NCI-H1092 treated with DMSO at 0.1 percent for 48 hours (cell line): Measurements from ENCODE around the gene GGA3.
A peak's percentile ranks its signal among the peaks of the same experiment; 100 is the strongest.

ENCODE experiments used
- DNase-seq: peaks from one replicate; lab custom pipeline; 2025; lab: John Stamatoyannopoulos, UW

GGA3 gene

DNA sequence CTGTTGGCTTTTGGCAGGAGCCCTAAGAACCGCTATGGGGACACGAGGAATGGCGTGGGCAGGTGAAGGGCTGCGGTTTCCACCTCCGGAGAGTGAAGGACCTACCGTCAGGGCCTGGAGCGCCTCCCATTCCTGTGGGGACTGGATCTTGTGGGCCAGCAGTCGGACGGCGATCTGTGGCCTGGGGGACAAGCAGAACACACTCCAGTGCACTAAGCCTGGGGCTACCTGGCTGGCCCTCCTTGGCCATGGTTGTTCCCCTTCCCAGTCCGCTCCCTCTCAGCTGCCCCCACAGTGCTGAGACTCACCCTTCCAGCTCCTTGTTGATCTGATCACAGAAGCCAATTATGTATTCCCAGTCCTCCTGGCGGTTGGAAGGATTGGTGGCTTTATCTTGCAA is 15.0 kb downstream of the GGA3 start:
- no peak for DNase-seq

DNA sequence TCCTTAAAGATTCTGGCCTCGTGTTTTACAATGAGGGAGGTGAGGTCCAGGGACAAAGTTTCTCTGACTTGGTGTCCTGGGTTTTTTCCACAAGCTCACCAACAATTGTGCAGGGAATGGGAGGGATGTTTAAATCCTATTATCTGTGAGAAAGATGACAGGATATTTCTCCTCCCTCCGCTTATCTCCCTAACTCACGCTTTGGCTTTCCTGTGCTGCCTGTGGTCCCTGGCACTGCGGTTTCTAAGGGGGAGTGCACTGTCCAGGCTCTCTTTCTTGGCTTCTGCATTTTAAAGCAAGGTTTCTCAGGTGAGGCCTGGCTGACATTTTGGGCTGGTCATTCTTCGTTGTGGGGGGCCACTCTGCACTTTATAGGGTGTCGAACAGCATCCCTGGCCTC is 16.4 kb downstream of the GGA3 start:
- no peak for DNase-seq

DNA sequence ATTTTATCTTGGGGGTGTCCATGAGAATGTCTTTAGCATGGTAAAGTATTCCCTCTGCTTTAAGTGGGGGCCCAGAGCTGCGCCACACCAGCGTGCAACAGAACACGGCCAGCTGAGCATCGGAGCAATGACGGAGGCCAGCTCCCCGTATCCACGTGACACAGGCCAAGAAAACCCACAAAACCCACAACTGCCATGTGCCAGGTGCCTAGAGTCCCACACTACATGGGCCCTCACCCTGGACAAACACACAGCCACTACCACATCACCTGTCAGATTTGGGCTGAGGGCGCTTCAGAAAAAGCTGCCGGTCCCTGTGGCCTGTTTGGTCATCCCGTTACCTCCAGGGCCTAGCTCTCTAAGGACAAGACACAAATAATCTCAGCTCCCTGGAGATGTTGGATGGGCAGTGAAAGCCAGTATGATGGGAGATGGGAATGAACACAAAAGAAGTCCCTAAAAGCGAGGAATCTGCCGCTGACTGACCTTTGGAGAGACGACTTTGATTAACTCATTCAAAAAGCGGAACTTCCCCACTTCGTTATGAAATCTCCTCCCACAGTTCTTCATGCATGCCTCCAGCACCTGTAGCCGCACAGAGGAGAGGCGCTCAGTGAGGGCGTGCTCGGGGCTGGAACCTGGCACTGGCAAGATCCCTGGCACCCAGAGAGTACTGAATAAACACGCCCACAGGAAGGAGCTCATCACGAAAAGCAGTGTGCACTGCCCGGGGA is 17.1 kb downstream of the GGA3 start:
- DNase-seq = no peak

DNA sequence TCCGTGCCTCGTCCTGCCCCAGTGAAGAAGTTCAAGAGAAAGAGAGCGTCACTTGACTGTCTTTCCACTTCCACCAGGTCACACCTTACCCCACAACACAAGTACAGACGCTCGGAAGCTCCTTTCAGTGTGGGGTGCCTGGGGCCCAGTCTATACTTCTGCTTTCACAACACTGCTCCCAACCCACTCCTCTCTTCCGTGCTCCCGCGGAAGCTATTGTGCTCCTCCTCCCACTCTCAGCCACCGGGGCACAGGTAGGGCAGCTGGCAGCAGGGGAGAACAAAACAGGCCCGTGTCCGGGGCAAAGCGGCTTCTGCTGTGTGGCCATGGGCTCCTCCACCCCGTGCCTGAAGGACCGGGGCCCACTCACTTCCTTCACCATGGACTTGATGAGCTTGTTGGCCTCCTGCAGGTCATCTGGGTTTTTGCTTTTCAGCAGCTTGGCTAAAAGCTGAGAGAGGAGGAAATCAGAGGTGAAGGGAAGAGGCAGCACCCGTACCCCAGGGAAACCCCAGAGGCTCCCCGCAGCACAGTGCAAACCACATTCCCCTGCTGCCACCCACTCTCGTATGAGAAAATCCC is 18.9 kb downstream of the GGA3 start:
- no peak for DNase-seq

DNA sequence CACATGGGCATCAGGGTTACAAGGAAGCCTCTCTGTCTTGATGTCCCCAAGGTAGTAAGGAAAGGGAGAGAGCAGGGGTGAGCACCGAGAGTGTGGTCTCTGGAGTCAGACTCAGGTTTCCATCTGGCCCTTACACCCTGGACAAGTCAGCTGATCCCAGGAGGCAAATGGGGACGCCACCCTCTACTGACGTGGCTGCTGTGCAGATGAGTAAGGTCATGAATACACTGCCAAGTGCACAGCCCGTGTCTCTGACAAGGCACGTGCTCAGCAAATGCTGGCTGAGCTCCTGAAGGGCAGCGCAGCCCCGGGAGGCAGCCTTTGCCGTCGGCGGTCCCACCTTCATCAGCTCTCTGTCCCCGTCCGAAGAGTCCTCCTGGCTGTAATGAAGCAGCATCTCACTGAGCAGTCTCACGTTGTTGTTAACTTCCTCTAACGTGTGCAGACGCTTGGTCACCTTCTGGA is 19.4 kb downstream of the GGA3 start:
- DNase-seq = no peak

DNA sequence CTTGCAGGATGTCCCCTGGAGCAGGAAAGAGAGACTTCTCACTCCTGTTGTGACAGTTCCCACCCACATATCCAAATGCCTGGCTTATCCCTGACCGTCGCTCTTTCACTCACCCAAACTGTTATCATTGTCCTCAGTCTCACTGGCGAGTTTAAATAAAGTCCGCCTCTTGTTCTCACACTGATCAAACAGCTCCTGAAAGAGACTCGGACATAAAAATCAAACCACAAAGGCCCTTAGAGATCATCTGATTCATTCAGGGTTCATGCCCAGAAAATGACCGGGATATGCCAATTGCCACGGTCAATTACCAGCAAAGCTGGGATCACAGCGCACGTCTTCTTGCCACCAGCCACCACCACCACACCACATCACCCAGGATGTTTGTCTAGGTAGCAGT is 19.9 kb downstream of the GGA3 start:
- DNase-seq = no peak

DNA sequence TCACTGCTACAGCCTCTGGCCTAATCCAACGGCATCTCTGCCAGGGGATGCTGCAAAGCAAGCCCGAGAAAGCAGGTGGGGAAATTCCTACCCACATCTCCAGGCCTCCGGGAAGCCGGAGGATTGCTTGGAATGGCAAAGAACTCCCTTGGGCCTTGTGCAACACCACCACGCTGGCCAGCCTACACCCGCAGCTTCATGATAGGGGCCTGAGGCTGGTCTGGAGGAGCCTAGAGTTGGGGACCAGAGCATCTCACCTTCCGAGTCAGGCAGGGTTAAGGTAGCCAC is 20.3 kb downstream of the GGA3 start:
- no peak for DNase-seq

DNA sequence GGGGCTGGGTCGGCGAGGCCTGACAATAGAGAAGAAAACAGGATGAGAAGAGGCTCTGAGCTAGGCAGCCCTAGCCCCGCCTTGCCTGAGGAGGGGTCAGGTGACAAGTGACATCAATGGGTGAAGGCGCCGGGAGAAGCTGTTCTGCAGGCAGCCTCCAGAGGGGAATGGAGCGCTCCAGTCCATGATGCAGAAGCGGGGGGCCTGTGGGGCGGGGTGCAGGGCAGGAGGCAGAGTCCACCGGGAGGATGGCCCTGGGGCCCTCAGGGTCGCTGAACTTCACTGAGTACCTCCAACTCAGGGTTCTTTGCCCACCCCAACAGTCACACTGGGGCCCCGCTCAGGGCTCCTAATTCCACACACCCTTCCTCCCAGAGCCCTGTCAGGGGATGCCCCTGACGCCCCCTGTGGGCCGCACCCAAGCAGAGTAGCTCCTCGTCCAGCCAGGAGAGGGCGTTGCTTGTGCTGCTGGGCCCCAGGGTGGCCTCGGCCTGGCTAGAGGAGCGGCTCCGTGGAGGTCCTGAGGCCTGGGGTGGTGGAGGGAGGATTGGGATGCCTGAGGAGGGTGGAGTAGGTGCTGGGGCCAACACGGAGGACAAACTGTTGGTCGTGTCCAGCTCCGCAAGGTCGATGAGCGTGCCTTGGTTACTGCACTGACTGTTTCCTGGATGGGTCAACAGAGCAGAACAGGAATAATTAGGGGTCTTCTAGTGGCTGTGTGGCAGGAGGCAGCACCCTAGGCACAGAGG is 20.8 kb downstream of the GGA3 start:
- DNase-seq = peak; percentile 6

DNA sequence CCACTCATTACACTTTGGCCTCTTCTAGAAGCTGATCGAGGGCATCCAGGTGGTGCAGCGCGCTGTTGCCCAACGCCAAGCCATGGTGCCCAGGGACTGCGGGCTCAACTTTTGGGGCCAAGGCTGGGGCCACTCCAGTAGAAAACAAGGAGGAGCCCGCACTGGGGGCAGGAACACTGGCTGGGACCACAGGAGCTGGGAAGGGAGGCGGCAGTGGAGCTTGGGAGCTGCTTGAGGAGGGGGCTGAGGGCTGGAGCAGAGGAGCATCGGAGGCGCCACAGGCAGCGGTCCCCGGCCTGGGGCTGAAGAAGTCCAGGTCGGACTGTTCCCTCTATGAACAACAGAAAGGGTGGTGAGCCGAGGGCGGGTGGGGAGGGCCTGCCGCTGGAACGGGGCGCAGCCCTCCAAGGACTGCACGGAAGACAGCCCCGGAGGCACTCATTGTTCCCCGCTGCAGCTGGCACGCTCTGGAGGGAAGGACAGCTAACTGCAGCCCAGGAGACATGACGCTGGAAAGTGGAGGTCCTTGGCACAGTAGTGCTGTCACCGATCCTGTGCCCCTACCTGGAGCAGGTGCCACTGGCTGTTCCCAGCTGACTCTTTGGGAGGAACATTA is 21.5 kb downstream of the GGA3 start:
- no peak for DNase-seq

DNA sequence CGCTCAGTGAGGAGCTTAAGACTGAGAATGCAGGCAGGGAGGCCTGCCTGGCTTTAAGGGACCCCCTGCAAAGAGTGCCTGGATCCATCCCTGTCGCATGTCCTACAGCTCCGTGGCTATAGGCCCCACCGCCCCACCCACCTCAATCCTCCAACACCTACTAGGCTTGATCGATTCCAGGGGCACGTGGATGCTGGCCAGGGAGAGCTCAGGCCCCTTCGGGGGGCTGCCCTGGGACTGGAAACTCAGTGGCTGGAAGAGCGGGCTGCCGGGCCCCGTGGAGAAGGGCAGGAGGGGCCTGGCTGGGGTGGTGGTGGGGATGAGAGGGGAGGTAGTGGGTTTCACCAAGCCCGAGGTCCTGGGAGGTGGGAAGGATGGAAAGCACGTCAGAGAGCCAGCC is 22.2 kb downstream of the GGA3 start:
- no peak for DNase-seq

DNA sequence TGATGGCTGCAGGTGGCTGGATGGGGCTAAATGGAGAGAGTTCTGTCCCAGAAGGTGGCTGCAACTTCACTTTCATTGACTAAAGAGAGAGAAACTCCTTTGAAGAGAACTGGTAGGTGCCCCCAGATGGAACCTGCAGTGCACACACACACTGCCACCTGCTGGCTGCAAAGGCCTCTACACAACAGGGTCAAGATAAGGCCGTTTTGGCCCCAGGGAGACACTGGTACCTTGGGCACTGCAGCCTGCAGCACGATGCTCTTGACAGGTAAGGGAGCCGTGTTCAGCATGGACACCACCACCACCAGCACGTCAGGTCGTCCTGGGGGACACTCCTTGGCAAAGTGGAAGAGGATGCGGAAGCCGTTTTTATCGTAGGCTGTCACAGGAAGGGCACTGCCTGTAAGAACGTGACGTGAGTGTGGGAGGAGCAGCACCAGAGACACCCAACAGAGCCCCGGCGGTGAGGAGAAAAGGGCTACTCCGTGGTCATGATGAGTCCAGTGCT is 22.7 kb downstream of the GGA3 start:
- DNase-seq = peak; percentile 46

DNA sequence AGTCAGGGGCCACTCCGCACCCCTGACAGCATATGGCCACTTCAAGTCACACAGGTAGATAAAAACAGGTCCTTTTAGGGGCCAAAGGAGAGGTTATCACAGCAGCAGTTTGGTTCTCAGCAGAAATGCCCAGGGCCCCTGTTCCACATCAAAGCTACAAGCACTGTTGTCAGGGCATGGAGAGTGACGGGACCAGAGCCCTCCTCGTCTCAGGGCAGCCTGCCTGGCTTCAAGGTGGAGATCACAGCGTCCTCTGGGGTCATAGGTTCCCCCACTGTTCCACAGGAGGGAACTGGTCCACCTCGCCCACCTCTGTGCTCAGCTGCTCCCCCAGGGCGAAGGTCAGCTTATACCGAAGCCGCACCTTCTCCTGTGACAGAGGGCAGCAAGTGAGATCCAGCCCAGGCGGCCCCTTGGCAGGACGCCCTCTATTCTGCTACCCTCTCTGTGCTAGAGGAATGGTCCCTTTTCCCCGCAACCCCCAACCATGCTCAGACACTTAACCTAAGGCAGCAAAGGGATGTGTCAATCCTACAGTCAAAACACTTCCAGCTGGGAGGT is 23.3 kb downstream of the GGA3 start:
- no peak for DNase-seq

DNA sequence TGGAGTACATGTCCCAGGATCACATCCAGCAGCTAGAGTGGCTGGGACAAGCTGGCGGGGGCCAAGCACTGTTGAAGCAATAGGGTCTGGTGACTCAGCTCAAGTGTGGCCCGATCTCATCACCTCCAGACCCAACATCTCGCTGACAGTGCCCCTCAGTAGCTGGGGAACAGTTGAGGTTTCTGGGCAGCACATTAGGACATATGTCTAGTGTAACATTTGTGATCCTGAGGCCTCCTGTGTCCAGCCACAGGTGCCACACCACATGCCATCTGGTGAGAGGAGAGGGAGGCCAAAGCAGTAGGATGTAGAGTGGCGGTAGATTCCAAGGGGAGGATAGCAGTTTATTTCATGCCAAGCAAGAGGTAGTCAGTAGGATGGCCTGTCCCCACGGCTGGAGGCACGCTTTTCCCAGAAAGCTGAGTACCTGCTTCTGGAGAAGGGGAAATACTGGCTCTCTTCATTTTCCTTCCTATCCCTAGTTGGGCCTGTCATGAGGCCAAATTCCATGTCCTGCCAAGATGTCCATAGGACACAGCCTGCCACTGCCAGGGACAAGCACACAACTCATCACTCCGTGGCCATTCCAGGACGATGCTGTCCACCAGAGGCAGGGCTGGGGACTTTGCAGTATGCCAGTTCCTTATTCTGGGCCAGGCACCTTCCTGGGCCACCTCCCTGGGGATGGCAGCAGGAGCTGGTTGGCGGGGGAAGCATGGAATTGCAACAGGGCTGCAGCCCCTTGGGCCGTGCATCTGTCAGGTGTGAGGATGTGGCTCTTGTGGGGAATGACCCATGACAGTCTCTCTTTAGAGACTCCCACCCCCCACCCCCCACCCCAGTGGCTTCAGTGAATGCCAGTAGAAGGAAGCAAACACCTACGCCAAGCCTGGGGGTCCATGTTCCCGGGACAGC is 24.0 kb downstream of the GGA3 start:
- no peak for DNase-seq

DNA sequence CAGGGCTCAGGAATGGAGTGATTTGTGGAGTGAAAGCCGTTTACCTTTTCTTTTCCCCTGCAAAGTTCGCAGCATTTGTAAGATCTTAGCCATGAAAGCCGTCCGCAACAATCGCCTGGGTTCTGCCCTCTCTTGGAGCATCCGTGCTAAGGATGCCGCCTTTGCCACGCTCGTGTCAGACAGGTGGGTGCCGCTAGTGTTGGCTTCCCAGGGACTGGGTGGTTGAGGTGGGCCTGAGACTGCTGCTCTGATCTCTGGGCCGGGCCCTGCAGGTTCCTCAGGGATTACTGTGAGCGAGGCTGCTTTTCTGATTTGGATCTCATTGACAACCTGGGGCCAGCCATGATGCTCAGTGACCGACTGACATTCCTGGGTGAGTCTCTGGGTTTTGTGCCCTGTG is 28.6 kb downstream of the GGA3 start:
- no peak for DNase-seq

DNA sequence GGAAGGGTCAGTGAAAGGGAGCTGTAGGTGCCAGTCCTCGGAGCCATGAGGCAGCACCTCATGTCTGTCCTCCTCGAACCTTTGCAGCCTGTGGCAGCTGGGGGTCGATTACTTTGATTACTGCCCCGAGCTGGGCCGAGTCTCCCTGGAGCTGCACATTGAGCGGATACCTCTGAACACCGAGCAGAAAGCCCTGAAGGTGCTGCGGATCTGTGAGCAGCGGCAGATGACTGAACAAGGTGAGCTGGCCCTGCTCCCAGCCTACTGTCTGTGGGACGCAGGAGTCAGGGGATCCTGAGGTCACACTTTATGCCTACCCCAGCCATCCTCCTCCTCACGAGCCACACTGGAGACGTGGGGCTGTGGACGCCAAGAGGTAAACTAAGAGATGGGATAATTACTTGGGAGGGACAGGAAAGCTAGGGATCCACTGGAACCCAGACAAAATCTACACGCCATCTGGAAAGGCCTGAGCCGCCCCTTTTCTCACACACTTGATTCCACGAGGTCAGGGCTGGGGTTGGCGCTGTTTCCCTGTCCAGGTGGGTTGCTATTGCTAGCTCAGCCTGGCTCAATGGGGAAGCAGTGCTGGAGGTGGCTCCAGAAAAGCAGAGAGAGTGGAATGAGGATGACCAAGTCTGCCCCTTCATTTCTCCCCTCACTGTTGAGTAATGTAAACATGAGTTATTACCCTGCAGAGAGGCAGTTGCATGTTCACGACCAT is 29.5 kb downstream of the GGA3 start:
- DNase-seq = no peak

DNA sequence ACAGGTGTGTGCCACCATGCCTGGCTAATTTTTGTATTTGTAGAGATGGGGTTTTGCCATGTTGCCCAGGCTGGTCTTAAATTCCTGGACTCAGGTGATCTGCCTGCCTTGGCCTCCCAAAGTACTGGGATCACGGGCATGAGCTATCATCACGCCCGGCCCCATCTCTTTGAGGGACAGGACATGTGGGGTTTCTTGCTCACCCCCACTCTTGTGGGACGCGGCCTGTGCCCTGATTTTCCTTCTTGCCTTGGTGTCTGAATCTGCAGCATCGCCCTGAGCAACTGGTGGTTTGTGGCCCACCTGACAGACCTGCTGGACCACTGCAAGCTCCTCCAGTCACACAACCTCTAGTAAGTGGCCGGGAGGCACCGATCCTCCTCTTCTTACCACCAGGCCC is 30.3 kb downstream of the GGA3 start:
- no peak for DNase-seq

DNA sequence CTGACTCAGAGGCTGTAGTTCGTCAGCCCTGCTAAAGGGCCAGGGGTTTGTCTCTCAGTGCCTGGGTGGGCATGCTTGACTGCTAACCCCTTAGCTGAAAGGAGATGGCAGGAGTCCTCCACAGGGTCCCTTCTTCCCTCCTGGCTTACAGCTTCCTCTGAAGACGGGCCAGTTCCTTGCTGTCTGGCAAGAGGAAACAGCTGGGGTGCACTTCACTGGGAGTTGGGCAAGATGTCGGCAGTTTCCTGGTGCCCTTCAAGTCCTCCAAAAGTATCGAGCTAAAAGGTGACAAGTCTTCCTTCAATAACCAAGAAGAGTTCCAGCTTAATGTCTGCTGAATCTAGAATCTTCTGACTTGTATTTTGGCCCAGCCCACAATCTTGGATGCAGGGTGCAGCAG is 32.6 kb downstream of the GGA3 start:
- DNase-seq = no peak

DNA sequence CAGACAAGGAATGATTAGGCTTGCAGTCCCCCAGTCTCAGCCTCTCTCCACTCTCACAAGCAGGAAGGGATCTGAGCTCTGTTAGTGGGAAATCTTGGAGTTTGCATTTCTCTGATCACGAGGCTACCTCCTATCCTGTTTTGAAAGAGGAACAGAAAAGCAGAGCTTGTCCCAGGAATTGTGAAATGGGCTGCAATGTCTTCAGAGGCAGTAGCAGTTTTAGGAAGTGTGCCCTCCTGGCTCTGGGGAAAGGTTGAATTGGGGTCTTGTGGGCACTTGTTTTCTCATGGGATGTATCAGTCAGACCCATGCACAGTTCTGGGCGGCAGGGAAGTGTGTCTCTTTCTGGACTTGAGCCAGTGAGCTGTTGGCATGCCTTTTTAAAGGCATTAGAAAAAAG is 33.1 kb downstream of the GGA3 start:
- no peak for DNase-seq

DNA sequence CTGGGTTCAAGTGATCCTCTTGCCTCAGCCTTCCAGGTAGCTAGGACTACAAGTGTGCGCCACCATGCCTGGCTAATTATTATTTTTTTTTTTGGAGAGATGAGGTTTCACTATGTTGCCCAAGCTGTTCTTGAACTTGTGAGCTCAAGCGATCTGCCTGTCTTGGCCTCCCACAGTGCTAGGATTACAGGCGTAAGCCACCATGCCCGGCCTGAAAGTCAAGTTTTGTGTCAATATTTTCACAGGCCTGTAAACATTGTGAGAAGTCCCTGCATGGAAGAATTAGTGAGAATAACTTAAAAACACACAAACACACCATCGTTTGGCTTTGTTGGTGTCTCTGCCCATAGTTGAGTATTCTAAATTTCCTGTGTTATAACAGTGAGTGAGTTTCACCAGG is 33.7 kb downstream of the GGA3 start:
- DNase-seq = no peak

DNA sequence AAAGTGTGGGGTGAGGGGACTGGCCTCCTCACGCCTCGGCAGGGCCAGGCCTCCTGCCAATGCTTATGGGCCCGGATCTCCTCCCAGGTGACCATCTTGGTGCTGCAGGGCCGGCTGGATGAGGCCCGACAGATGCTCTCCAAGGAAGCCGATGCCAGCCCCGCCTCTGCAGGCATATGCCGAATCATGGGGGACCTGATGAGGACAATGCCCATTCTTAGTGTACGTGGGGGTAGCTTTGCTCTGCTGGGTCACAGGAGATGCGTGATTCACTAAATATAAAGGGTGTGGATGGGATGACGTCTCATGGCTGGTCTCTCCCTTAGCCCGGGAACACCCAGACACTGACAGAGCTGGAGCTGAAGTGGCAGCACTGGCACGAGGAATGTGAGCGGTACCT is 36.4 kb downstream of the GGA3 start:
- no peak for DNase-seq

DNA sequence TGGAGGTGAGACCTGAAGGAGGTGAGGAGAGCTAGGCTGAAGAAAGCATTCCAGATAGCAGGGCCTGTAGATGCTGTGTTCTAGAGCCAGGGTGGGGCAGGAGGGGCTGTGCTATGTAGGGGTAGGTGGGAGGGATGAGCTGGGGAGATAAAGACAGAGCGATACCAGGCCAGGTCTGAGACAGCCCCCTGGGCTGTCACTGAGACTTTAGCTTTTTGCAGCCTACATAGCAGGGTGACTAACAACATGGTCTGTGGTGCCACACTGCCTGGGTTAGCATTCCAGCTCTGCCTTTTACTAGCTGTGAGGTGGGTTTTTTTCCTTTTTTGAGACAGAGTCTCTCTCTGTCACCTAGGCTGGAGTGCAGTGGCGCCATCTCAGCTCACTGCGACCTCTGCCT is 41.6 kb downstream of the GGA3 start:
- DNase-seq = no peak
